HepG2 (cell line): ENCODE measurements around the gene TENT4B. TPM values are rescaled to one million over a fixed set of nuclear protein-coding genes. Genes with fewer than 3 reads are reported as not detected.

Experiments used
- ATAC-seq: fragments of 200-7000 bp; cut with Tn5 transposase; 3 replicates; pipeline ENCODE4 v1.9.1; 2020; ENCODE audit warnings: mild to moderate bottlenecking, moderate library complexity
- BruUV-seq: library from RNA; stranded (reverse); fragments of 400-500 nt; replicated peaks from 2 replicates; lab custom pipeline; 2021; lab: Mats Ljungman, UMichigan
- CTCF ChIA-PET: fragments of 300-600 bp; formaldehyde crosslinking; extraction: SDS; loops from one replicate; lab custom pipeline; 2021; ENCODE audit warnings: low total read pairs, inconsistent platforms, low intra/inter-chr PET ratio; lab: Yijun Ruan, JAX
- POLR2A ChIA-PET: fragments of 350-600 bp; sonication (Branson Sonifier 250); formaldehyde crosslinking; loops from one replicate; lab custom pipeline; 2020; ENCODE audit warnings: antibody characterized with exemption, inconsistent platforms; lab: Yijun Ruan, JAX
- DNase-seq: peaks from one replicate; pipeline ENCODE4 v3.0.0-alpha.2; 2015; ENCODE audit warnings: low spot score
- FAIRE-seq: peaks from 3 replicates; lab custom pipeline; 2011; peaks lifted over from hg19 to GRCh38; lab: Jason Lieb, UNC
- H2AFZ ChIP-seq: one replicate; pipeline ENCODE4 v1.6.1; 2011; ENCODE audit warnings: low read length, inconsistent platforms
- H3K27ac ChIP-seq: fragments of 300-600 bp; 3 replicates; pipeline ENCODE4 v1.8.0; 2011; ENCODE audit warnings: mixed run types, mild to moderate bottlenecking, mixed read lengths, low read length, inconsistent platforms; ENCODE audit not compliant: insufficient read depth; ENCODE audit errors: extremely low read length
- H3K27me3 ChIP-seq, 2 experiments: fragments of 200-600 bp in 1 of 2; 2 replicates in 1 of 2; 3 replicates in 1 of 2; pipeline versions ENCODE4 v1.6.0 to v1.8.0; 2011; ENCODE audit warnings: low read length in 2 of 2, mild to moderate bottlenecking in 2 of 2, moderate library complexity in 2 of 2, inconsistent platforms in 1 of 2; ENCODE audit not compliant: insufficient read depth in 2 of 2, control insufficient read depth in 1 of 2
- H3K36me3 ChIP-seq, 2 experiments: fragments of 200-600 bp in 1 of 2; replicated peaks in 1 of 2; 2 replicates in 1 of 2; 3 replicates in 1 of 2; pipeline versions ENCODE4 v1.5.1 to v1.8.0; 2011; ENCODE audit warnings: low read length in 2 of 2, inconsistent platforms in 1 of 2; ENCODE audit not compliant: insufficient read depth in 2 of 2, control insufficient read depth in 1 of 2
- H3K4me1 ChIP-seq: 2 replicates; pipeline ENCODE4 v1.5.1; 2012; ENCODE audit warnings: low read length, inconsistent platforms; ENCODE audit not compliant: insufficient read depth
- H3K4me2 ChIP-seq: 2 replicates; pipeline ENCODE4 v1.6.0; 2011; ENCODE audit warnings: low read depth, low read length, inconsistent platforms
- H3K4me3 ChIP-seq, 3 experiments: fragments of 200-600 bp in 1 of 3; sonication (generic), shearing (Covaris generic) in 1 of 3; replicated peaks in 1 of 3; 2 replicates each; pipeline ENCODE4 v1.5.1; 2011 to 2016; ENCODE audit warnings: low read length in 3 of 3, inconsistent platforms in 2 of 3, low read depth in 2 of 3, mild to moderate bottlenecking in 2 of 3, control low read depth in 1 of 3, mixed read lengths in 1 of 3; ENCODE audit not compliant: insufficient read depth in 1 of 3
- H3K79me2 ChIP-seq: one replicate; pipeline ENCODE4 v1.6.1; 2011; ENCODE audit warnings: low read length, inconsistent platforms; ENCODE audit not compliant: insufficient read depth
- H3K9ac ChIP-seq: 2 replicates; pipeline ENCODE4 v1.6.0; 2011; ENCODE audit warnings: mild to moderate bottlenecking, low read depth, low read length, inconsistent platforms; ENCODE audit not compliant: insufficient read depth
- H3K9me3 ChIP-seq: 2 replicates; pipeline ENCODE4 v1.5.1; 2012; ENCODE audit warnings: mild to moderate bottlenecking, low read length
- H4K20me1 ChIP-seq: 2 replicates; pipeline ENCODE4 v1.6.0; 2011; ENCODE audit warnings: inconsistent platforms, mild to moderate bottlenecking, low read length, moderate library complexity; ENCODE audit not compliant: insufficient read depth
- CERS6 ChIP-seq: sonication (generic); formaldehyde crosslinking; IDR thresholded peaks from 2 replicates; pipeline ENCODE4 v1.5.0; 2020; ENCODE audit warnings: missing genetic modification reagents
- ELF3 ChIP-seq: IDR thresholded peaks from 2 replicates; pipeline ENCODE4 v1.6.1; 2016; ENCODE audit warnings: missing genetic modification reagents, missing compliant biosample characterization
- GABPA ChIP-seq, 2 experiments: IDR thresholded peaks; 2 replicates each; pipeline ENCODE4 v1.6.1; 2011 to 2016; ENCODE audit warnings: low read depth in 2 of 2, low read length in 1 of 2, missing biosample characterization in 1 of 2, missing genetic modification characterization in 1 of 2
- GATAD2A ChIP-seq: IDR thresholded peaks from 2 replicates; pipeline ENCODE4 v1.6.1; 2016
- MIER2 ChIP-seq: IDR thresholded peaks from 2 replicates; pipeline ENCODE4 v1.6.1; 2016; ENCODE audit warnings: missing biosample characterization, missing genetic modification reagents
- PITX1 ChIP-seq: sonication (generic); formaldehyde crosslinking; IDR thresholded peaks from 2 replicates; pipeline ENCODE4 v1.5.1; 2020; ENCODE audit warnings: mild to moderate bottlenecking, missing genetic modification reagents
- ZBTB46 ChIP-seq: sonication (generic); formaldehyde crosslinking; IDR thresholded peaks from 2 replicates; pipeline ENCODE4 v1.4.0; 2020; ENCODE audit warnings: mild to moderate bottlenecking, missing genetic modification reagents, borderline replicate concordance
- ZBTB7B ChIP-seq: sonication (generic); formaldehyde crosslinking; IDR thresholded peaks from 2 replicates; pipeline ENCODE4 v1.4.0; 2020; ENCODE audit warnings: missing genetic modification reagents
- ZFP1 ChIP-seq: IDR thresholded peaks from 2 replicates; pipeline ENCODE4 v1.6.1; 2016
- ZNF281 ChIP-seq: sonication (generic); formaldehyde crosslinking; IDR thresholded peaks from 2 replicates; pipeline ENCODE4 v1.4.0; 2020; ENCODE audit warnings: missing genetic modification reagents, borderline replicate concordance
- ZNF569 ChIP-seq: sonication (generic); formaldehyde crosslinking; IDR thresholded peaks from 2 replicates; pipeline ENCODE4 v1.5.0; 2020; ENCODE audit warnings: mild to moderate bottlenecking, missing genetic modification reagents, moderate library complexity, borderline replicate concordance
- ZNF841 ChIP-seq: sonication (generic); formaldehyde crosslinking; IDR thresholded peaks from 2 replicates; pipeline ENCODE4 v1.8.1; 2023; ENCODE audit warnings: missing genetic modification reagents, borderline replicate concordance
- WGBS: methylation state at CpG from one replicate; pipeline ENCODE4 v1.1.6; 2017; ENCODE audit warnings: low lambda C conversion rate; 5-methylcytosine and 5-hydroxymethylcytosine counted together
- in situ Hi-C: cut with HindIII; loops from 2 replicates; pipeline ENCODE4 v1.10.0; 2017; ENCODE audit warnings: low pct_unique_long_range_greater_than_20kb; ENCODE audit not compliant: extremely low pct_ligation_motif_present
- intact Hi-C: fragments of 100-400 bp; cut with micrococcal nuclease; formaldehyde crosslinking; loops from one replicate; pipeline ENCODE4 v1.10.0; 2022; ENCODE audit not compliant: unreplicated experiment
- polyA plus RNA-seq, 8 experiments: library from polyadenylated mRNA; depleted of rRNA in 3 of 8; stranded (reverse) in 7 of 8; unstranded in 1 of 8; fragments of >200 nt; fragmentation: Illumina TruSeq in 4 of 8; extraction: Trizol in 4 of 8; gene quantifications; 2 replicates each; pipeline versions ENCODE4 v1.2.1 to v1.2.3, GENCODE V29; 2011 to 2016; ENCODE audit warnings: low read depth in 4 of 8, missing spikeins in 1 of 8, mixed read lengths in 1 of 8; ENCODE audit not compliant: insufficient read depth in 1 of 8
- total RNA-seq, 5 experiments: library from RNA; depleted of rRNA; stranded (reverse); fragments of >200 nt; fragmentation: Illumina TruSeq; extraction: Trizol; gene quantifications; 2 replicates each; pipeline ENCODE4 v1.2.3, GENCODE V29; 2016; ENCODE audit warnings: low read depth in 1 of 5
- TF ChIP-seq, protein P1 (sequence below): sonication (generic); formaldehyde crosslinking; IDR thresholded peaks from 2 replicates; pipeline ENCODE4 v1.8.0; 2022; ENCODE audit warnings: mild to moderate bottlenecking, missing genetic modification reagents, borderline replicate concordance
- TF ChIP-seq, protein P2 (sequence below): sonication (generic); formaldehyde crosslinking; IDR thresholded peaks from 2 replicates; pipeline ENCODE4 v1.8.0; 2022; ENCODE audit warnings: mild to moderate bottlenecking, missing genetic modification reagents, moderate library complexity

TENT4B gene
- total and polyA plus RNA-seq, 2 of the 13 experiments (the other 11 are each of a cell fraction or from before 2014, with no cell fraction given), result 15.0 to 32.8 TPM

DNA sequence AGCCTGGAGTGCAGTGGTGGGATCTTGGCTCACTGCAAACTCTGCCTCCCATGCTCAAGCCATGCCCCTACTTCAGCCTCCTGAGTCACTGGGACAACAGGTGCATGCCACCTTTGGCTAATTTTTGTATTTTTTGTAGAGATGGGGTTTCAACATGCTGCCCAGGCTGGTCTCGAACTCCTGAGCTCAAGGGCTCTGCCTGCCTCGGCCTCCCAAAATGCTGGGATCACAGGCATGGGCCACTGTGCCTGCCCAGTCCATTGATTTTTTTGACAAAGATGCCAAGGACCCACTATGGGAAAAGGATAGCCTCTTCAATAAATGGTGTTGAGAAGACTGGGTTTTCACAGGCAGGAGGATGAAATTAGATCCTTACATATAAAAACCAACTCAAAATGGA is 102.4 kb downstream of the TENT4B start (continued):
- TF ChIP-seq ZNF569 (no peak), CERS6 (CRISPR knock-in tag) (no peak), GABPA (IDR thresholded peaks at IDR 0.05; ENCODE audit: low read depth, low read length) (no peak), GABPA (CRISPR knock-in tag; IDR thresholded peaks at IDR 0.05; ENCODE audit: low read depth) (no peak)
- TF ChIP-seq, all 625 proteins: peak for 0

- no peak for ATAC-seq
- in situ Hi-C loops, result no loop called here
- Histone ChIP-seq H3K27ac (no peak overlapping the region), H3K9me3 (no peaks in the 10 kb centered on the region), H4K20me1 (no peaks in the 10 kb centered on the region), H3K36me3 (no peaks in the 10 kb centered on the region), H3K4me2 (no peak overlapping the region), H3K4me1 (peaks cover 27% of the 10 kb centered on the region), H3K27me3 (peaks cover 3 to 37% of the 10 kb centered on the region in 2 experiments; a peak in 3 of 5 replicates), H3K4me3 (no peak overlapping the region), H2AFZ (no peak overlapping the region), H3K9ac (no peak overlapping the region), H3K79me2 (no peaks in the 10 kb centered on the region)
- FAIRE-seq, result peak; percentile 40
- 88% methylated on average over 1 of the region's 1 CpG for WGBS
- BruUV-seq, result no TSS peak
- intact Hi-C loops, result loop anchor here (5.0 kb wide), 1 partner anchor 46 kb away; no protein-coding TSS in a partner anchor
- ChIA-PET POLR2A (no interaction called here), CTCF (no interaction called here)
- no peak for DNase-seq
- TF ChIP-seq ZNF281 (CRISPR knock-in tag), result no peak
- no peak for TF ChIP-seq MIER2 (CRISPR knock-in tag)
- TF ChIP-seq, protein P1, sequence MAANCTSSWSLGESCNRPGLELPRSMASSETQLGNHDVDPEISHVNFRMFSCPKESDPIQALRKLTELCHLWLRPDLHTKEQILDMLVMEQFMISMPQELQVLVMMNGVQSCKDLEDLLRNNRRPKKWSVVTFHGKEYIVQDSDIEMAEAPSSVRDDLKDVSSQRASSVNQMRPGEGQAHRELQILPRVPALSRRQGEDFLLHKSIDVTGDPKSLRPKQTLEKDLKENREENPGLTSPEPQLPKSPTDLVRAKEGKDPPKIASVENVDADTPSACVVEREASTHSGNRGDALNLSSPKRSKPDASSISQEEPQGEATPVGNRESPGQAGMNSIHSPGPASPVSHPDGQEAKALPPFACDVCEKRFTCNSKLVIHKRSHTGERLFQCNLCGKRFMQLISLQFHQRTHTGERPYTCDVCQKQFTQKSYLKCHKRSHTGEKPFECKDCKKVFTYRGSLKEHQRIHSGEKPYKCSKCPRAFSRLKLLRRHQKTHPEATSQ (CRISPR knock-in tag), result no peak
- no peak for TF ChIP-seq PITX1 (CRISPR knock-in tag)
- TF ChIP-seq ZNF841 (CRISPR knock-in tag), result no peak
- TF ChIP-seq, protein P2, sequence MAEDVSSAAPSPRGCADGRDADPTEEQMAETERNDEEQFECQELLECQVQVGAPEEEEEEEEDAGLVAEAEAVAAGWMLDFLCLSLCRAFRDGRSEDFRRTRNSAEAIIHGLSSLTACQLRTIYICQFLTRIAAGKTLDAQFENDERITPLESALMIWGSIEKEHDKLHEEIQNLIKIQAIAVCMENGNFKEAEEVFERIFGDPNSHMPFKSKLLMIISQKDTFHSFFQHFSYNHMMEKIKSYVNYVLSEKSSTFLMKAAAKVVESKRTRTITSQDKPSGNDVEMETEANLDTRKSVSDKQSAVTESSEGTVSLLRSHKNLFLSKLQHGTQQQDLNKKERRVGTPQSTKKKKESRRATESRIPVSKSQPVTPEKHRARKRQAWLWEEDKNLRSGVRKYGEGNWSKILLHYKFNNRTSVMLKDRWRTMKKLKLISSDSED (CRISPR knock-in tag), result no peak
- TF ChIP-seq ZBTB7B (CRISPR knock-in tag), result no peak
- no peak for TF ChIP-seq ZFP1
- TF ChIP-seq GATAD2A (CRISPR knock-in tag), result no peak
- TF ChIP-seq ZBTB46 (CRISPR knock-in tag), result no peak
- no peak for TF ChIP-seq ELF3 (CRISPR knock-in tag)
Measured at GRCh38 chr16:50256604-50257003, 103.5 kb downstream of the TENT4B start.
